Fibroblast of pulmonary artery (primary cell): ENCODE measurements around the gene GHRL.

ENCODE experiments used
- DNase-seq: peaks from one replicate; pipeline ENCODE4 v3.0.0-alpha.2; 2010; ENCODE audit warnings: low read depth
- H3K4me3 ChIP-seq: replicated peaks from 2 replicates; pipeline ENCODE4 v1.5.1; 2011; ENCODE audit warnings: low read depth, mild to moderate bottlenecking, control low read depth, low read length, moderate library complexity
- TF ChIP-seq, protein P1 (sequence below): IDR thresholded peaks from 2 replicates; pipeline ENCODE4 v1.5.1; 2011; ENCODE audit warnings: mild to moderate bottlenecking, control low read depth, low read length, inconsistent platforms; ENCODE audit errors: missing control alignments

GHRL gene, protein sequence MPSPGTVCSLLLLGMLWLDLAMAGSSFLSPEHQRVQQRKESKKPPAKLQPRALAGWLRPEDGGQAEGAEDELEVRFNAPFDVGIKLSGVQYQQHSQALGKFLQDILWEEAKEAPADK

GRCh38 chr3:10292505-10293419, at the start of gene GHRL:
TSS of gene GHRL (minus strand) at chr3:10292947. CDS start at chr3:10290180, 2,767 bp downstream.
- H3K4me3 ChIP-seq = no peak within 1 kb of the TSS

GRCh38 chr3:10341901-10342398, 49.2 kb upstream of the GHRL start:
- no peak for DNase-seq
- no peak overlapping the region for H3K4me3 ChIP-seq
- TF ChIP-seq, protein P1, sequence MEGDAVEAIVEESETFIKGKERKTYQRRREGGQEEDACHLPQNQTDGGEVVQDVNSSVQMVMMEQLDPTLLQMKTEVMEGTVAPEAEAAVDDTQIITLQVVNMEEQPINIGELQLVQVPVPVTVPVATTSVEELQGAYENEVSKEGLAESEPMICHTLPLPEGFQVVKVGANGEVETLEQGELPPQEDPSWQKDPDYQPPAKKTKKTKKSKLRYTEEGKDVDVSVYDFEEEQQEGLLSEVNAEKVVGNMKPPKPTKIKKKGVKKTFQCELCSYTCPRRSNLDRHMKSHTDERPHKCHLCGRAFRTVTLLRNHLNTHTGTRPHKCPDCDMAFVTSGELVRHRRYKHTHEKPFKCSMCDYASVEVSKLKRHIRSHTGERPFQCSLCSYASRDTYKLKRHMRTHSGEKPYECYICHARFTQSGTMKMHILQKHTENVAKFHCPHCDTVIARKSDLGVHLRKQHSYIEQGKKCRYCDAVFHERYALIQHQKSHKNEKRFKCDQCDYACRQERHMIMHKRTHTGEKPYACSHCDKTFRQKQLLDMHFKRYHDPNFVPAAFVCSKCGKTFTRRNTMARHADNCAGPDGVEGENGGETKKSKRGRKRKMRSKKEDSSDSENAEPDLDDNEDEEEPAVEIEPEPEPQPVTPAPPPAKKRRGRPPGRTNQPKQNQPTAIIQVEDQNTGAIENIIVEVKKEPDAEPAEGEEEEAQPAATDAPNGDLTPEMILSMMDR = no peak

More at GRCh38 chr3:10292505-10293419, at the start of gene GHRL:
- peak; percentile 29 for DNase-seq
- TF ChIP-seq, protein P1 = no peak

GRCh38 chr3:10340476-10340875, 47.7 kb upstream of the GHRL start:
- no peak for DNase-seq
- TF ChIP-seq, protein P1 = no peak

GRCh38 chr3:10340046-10340445, 47.3 kb upstream of the GHRL start:
- no peak for DNase-seq
- no peak overlapping the region for H3K4me3 ChIP-seq
- TF ChIP-seq, protein P1 = no peak

More at GRCh38 chr3:10340476-10340875, 47.7 kb upstream of the GHRL start:
- H3K4me3 ChIP-seq = no peak overlapping the region

DNA sequence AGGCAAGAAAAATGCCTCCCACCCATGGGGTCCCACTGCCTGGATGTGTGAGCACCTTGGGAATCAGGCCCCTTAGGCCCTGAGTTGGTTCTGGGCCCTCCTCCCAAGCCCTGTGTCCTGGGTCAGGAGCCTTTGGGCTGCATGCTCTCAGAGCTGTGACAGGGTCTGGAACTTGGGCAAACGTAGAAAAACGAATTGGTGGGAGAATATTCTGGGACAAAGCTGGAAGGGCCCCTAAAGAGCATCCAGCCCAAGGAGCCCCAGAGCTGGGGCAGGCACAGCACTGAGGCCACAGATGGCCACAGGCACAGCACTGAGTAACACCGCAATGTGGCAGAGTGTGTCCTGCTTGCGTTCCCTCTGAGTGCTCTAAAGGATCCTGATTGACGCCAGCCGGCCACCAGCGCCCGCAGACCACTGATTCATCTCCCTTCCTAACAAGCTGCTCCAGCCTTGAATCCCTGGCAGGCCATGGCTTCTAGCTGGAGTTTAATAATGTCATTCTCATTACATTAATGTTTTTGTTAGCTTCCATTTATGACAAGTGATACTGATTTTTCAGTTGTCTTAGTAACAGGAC, 46.7 kb upstream of the GHRL start:
- no peak for DNase-seq
- TF ChIP-seq, protein P1 = no peak
- H3K4me3 ChIP-seq = no peak overlapping the region

DNA sequence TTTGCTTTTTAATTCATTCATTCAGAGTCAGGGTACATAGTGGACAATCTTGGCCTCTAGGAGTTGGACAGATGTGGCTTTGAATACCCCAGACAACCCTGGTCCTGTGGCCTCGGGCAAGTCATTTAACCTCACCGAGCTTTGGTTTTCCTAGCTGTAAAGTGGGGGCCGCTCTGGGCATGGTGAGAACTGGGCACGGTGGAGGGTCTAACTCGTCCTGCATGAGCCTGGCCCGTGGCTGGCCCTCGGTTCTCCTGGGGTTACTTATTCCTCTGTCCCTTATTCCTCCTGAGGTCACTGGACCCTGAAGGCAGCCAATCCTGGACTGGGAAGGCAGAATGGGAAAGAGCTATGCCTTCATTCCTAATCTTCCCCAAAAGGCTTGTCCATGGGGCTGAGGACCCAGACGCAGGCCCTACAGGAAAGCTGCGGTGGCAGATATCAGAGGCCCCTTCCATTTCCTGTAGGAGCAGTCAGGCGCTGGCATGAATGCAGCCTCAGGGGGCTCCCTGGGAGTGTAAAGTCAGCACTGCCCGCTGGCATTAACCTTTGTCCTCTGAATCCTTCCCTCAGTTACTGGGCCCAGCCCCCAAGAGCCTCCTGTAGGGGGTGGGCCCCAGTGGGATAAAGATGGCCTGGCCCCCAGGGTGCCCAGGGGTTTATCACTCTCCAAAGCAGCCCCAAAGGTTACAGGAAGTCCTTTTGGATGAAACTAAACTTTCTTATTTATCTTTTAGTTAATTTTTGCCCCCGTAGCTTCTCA, 46.0 kb upstream of the GHRL start:
- TF ChIP-seq, protein P1 = no peak
- H3K4me3 ChIP-seq = no peak overlapping the region
- DNase-seq = no peak
